NB4 (cell line): ENCODE results near the gene TBC1D17.

ENCODE experiments used
- DNase-seq: peaks from one replicate; pipeline ENCODE4 v3.0.0; 2010; ENCODE audit warnings: low read depth
- H3K4me3 ChIP-seq: one replicate; pipeline ENCODE4 v1.5.1; 2011; ENCODE audit warnings: mild to moderate bottlenecking, low read depth, low read length, moderate library complexity
- CTCF ChIP-seq: IDR thresholded peaks from one replicate; pipeline ENCODE4 v1.5.1; 2012; ENCODE audit warnings: low read depth, low read length
- MYC ChIP-seq: IDR thresholded peaks from 2 replicates; pipeline ENCODE4 v1.6.1; 2011; ENCODE audit warnings: low read depth, low read length
- POLR2A ChIP-seq: IDR thresholded peaks from 2 replicates; pipeline ENCODE4 v1.6.1; 2011; ENCODE audit warnings: mild to moderate bottlenecking; ENCODE audit not compliant: insufficient read length; ENCODE audit errors: extremely low read depth
- TF ChIP-seq, protein P1 (sequence below): IDR thresholded peaks from 2 replicates; pipeline ENCODE4 v1.6.1; 2011; ENCODE audit warnings: low read depth, low read length

TBC1D17 gene

DNA sequence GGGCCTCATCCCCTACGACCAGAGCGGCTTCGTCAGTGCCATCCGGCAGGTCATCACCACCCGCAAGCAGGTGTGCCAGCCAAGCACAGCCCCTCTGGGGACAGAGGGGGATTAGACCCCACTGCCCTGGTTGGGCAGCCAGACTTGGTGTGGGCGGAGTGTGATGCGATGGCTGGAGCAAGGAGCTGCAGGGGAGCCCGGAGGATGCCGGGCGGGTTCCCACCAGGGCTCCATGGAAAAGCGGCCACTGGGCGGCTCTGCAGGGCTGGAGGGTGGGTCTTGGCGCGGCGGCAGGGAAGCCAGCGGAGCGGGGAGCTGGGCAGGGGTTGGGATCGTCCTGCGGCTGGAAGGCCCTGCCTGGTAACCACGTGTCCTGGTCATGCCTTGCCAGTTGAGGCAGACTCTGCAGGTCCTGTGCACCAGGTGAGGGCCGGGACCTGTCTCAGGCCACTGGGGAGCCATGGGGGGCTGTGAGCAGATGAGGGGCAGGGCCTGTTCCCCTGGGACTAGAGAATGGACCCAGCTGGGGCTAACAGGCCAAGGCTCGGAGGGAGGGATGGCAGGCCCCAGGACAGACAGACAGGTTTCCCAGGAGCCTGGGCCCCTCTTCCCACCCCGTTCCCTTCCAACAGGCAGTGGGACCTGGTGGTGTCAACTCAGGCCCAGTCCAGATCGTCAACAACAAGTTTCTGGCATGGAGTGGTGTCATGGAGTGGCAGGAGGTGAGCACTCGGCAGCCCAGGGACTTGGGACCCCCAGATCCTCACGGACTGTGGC is 20.3 kb upstream of the TBC1D17 start:
- TF ChIP-seq, protein P1, sequence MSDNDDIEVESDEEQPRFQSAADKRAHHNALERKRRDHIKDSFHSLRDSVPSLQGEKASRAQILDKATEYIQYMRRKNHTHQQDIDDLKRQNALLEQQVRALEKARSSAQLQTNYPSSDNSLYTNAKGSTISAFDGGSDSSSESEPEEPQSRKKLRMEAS, result no peak
- TF ChIP-seq POLR2A (no peak), CTCF (no peak), MYC (no peak)
- H3K4me3 ChIP-seq, result no peak overlapping the region
- no peak for DNase-seq

GRCh38 chr19:49857838-49858087 is 19.7 kb upstream of the TBC1D17 start:
- H3K4me3 ChIP-seq, result no peak overlapping the region
- no peak for DNase-seq
- TF ChIP-seq POLR2A, result no peak
- no peak for TF ChIP-seq CTCF
- TF ChIP-seq MYC, result no peak
- TF ChIP-seq, protein P1, result no peak

- TF ChIP-seq, protein P1, result no peak
- TF ChIP-seq MYC, result no peak
- no peak overlapping the region for H3K4me3 ChIP-seq
- DNase-seq, result no peak
Observed at GRCh38 chr19:49858088-49858985, 19.2 kb upstream of the TBC1D17 start.

GRCh38 chr19:49859682-49860335 is 17.7 kb upstream of the TBC1D17 start:
- no peak for DNase-seq
- H3K4me3 ChIP-seq, result no peak overlapping the region
- no peak for TF ChIP-seq CTCF
- TF ChIP-seq, protein P1, result no peak
- no peak for TF ChIP-seq POLR2A
- TF ChIP-seq MYC, result no peak

DNA sequence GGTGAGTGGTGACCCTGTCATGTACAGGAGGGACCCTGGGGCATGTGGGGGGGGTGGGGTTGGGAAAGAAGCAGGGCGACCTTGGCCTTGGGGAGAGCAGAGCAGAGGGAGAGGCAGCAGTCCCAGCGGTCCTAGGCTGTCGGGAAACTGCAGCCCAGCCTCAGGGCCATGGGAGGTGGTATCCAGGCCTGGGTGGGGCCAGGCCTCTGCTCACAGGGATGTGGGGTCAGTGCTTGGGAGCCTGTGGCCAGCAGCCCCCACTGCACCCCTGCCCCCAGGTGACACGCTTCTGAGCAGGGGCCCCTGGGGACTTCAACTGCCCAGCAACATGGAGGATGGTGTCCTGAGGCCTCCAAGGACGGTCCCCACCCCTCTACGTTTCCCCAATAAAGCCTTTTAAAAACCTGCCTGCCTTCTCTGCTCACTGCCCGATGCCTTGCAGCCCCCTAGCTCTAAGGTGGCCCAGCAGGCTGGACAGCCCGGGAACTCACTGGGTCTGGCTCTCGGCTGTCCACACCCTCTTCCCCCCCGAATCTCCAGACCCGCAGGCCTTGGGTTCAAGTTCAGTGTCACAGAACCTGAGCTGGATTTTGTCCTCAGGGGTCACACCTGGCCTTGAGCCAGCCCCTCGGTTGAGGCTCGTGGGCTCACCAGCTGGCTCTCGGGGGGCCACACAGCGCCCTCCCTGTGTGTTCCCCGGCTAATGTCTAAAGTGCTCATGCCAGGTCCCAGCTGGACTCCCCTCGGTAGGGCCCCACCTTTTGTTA is 17.0 kb upstream of the TBC1D17 start:
- TF ChIP-seq, protein P1, result no peak
- TF ChIP-seq MYC (no peak), CTCF (no peak), POLR2A (no peak)
- no peak overlapping the region for H3K4me3 ChIP-seq
- no peak for DNase-seq
